H1 (cell line): ENCODE measurements around the gene ANK2.

Experiments used
- CREB1 ChIP-seq: IDR thresholded peaks from 2 replicates; pipeline ENCODE4 v1.6.1; 2012; ENCODE audit warnings: inconsistent platforms
- CTCF ChIP-seq, 3 experiments: IDR thresholded peaks; 1 replicate in 2 of 3; 2 replicates in 1 of 3; pipeline versions ENCODE4 v1.5.1 to v1.6.1; 2011; ENCODE audit warnings: low read length in 3 of 3, mild to moderate bottlenecking in 3 of 3, inconsistent platforms in 2 of 3, low read depth in 1 of 3, moderate library complexity in 1 of 3; ENCODE audit not compliant: insufficient read depth in 1 of 3; ENCODE audit errors: control extremely low read depth in 1 of 3
- POLR2AphosphoS5 ChIP-seq: IDR thresholded peaks from 2 replicates; pipeline ENCODE4 v1.6.1; 2011; ENCODE audit warnings: low read depth, low read length
- RBBP5 ChIP-seq: IDR thresholded peaks from 2 replicates; pipeline ENCODE4 v1.7.1; 2012; ENCODE audit warnings: low read depth, mild to moderate bottlenecking, inconsistent platforms, low read length, moderate library complexity, borderline replicate concordance
- USF2 ChIP-seq: IDR thresholded peaks from 2 replicates; pipeline ENCODE4 v1.6.1; 2011; ENCODE audit warnings: low read length, improper control_type of control experiment
- YY1 ChIP-seq: IDR thresholded peaks from 2 replicates; pipeline ENCODE4 v1.6.1; 2011; ENCODE audit warnings: low read depth, mild to moderate bottlenecking, low read length

- TF ChIP-seq POLR2AphosphoS5 (no peak), CREB1 (no peak), RBBP5 (no peak), USF2 (no peak), YY1 (no peak), CTCF (IDR thresholded peaks at IDR 0.05; ENCODE audit: control extremely low read depth in 1 of 3, insufficient read depth in 1 of 3, low read depth in 1 of 3, low read length in 3 of 3) (no peak)
These were observed 370.2 kb downstream of the ANK2 start for GRCh38 chr4:113419631-113420030.
